ENCODE results near the gene TSHZ2. TPM values are rescaled to one million over a fixed set of nuclear protein-coding genes. Genes with fewer than 3 reads are reported as not detected.

TSHZ2 gene
- polyA plus RNA-seq, 1 donor from 2014 or later = 4.6 TPM

GRCh38 chr20:53403029-53403428 lies 430.9 kb downstream of the TSHZ2 start:
- H3K9me2 ChIP-seq (ENCODE audit: insufficient read depth, low read length) = no peaks in the 10 kb centered on the region

DNA sequence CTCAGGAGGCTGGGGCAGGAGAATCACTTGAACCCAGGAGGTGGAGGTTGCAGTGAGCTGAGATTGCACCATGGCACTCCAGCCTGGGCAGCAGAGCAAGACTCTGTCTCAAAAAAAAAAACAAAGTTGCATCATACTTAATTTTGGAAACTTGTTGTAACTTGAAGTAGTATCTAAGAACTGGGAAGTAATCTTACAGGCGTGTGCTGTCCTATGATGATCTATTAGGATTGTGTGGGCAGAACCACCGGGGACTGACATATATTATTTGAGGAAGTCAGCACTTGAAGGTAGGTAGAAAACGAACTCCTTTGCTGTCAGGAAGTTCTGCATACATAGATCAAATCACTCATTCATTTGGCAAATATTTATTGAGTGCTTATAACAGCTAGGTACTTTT lies 433.0 kb downstream of the TSHZ2 start:
- Histone ChIP-seq H2AFZ (ENCODE audit: low read depth, low read length) (no peak overlapping the region), H3K4me2 (ENCODE audit: low read length) (no peak overlapping the region), H3K9me3 (ENCODE audit: low read length) (no peaks in the 10 kb centered on the region), H3K79me2 (replicated peaks; ENCODE audit: insufficient read depth, low read length) (no peaks in the 10 kb centered on the region), H3F3A (ENCODE audit: insufficient read depth, low read length, poor library complexity, severe bottlenecking) (no peaks in the 10 kb centered on the region), H4K20me1 (ENCODE audit: insufficient read depth) (no peaks in the 10 kb centered on the region), H3K27me3 (ENCODE audit: insufficient read depth, low read depth, low read length) (no peaks in the 10 kb centered on the region), H3K27ac (ENCODE audit: low read length) (no peak overlapping the region), H3K4me3 (ENCODE audit: low read length) (no peak overlapping the region), H3K36me3 (ENCODE audit: insufficient read depth, low read length) (no peaks in the 10 kb centered on the region), H3K9me2 (ENCODE audit: insufficient read depth, low read length) (no peaks in the 10 kb centered on the region), H3K9ac (ENCODE audit: low read length) (no peak overlapping the region)
- TF ChIP-seq, protein P1, sequence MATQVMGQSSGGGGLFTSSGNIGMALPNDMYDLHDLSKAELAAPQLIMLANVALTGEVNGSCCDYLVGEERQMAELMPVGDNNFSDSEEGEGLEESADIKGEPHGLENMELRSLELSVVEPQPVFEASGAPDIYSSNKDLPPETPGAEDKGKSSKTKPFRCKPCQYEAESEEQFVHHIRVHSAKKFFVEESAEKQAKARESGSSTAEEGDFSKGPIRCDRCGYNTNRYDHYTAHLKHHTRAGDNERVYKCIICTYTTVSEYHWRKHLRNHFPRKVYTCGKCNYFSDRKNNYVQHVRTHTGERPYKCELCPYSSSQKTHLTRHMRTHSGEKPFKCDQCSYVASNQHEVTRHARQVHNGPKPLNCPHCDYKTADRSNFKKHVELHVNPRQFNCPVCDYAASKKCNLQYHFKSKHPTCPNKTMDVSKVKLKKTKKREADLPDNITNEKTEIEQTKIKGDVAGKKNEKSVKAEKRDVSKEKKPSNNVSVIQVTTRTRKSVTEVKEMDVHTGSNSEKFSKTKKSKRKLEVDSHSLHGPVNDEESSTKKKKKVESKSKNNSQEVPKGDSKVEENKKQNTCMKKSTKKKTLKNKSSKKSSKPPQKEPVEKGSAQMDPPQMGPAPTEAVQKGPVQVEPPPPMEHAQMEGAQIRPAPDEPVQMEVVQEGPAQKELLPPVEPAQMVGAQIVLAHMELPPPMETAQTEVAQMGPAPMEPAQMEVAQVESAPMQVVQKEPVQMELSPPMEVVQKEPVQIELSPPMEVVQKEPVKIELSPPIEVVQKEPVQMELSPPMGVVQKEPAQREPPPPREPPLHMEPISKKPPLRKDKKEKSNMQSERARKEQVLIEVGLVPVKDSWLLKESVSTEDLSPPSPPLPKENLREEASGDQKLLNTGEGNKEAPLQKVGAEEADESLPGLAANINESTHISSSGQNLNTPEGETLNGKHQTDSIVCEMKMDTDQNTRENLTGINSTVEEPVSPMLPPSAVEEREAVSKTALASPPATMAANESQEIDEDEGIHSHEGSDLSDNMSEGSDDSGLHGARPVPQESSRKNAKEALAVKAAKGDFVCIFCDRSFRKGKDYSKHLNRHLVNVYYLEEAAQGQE (IDR thresholded peaks at IDR 0.05; ENCODE audit: borderline replicate concordance) = no peak
- TF ChIP-seq, protein P2, sequence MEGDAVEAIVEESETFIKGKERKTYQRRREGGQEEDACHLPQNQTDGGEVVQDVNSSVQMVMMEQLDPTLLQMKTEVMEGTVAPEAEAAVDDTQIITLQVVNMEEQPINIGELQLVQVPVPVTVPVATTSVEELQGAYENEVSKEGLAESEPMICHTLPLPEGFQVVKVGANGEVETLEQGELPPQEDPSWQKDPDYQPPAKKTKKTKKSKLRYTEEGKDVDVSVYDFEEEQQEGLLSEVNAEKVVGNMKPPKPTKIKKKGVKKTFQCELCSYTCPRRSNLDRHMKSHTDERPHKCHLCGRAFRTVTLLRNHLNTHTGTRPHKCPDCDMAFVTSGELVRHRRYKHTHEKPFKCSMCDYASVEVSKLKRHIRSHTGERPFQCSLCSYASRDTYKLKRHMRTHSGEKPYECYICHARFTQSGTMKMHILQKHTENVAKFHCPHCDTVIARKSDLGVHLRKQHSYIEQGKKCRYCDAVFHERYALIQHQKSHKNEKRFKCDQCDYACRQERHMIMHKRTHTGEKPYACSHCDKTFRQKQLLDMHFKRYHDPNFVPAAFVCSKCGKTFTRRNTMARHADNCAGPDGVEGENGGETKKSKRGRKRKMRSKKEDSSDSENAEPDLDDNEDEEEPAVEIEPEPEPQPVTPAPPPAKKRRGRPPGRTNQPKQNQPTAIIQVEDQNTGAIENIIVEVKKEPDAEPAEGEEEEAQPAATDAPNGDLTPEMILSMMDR (IDR thresholded peaks at IDR 0.05; ENCODE audit: poor library complexity, severe bottlenecking) = no peak
- TF ChIP-seq POLR2AphosphoS5 (IDR thresholded peaks at IDR 0.05) (no peak), EZH2 (IDR thresholded peaks at IDR 0.05; ENCODE audit: borderline replicate concordance, insufficient read depth, low read length, poor library complexity, severe bottlenecking) (no peak), SMC3 (conservative IDR thresholded peaks at IDR 0.05; ENCODE audit: poor library complexity) (no peak), MXI1 (conservative IDR thresholded peaks at IDR 0.05; ENCODE audit: poor library complexity, severe bottlenecking) (no peak)

More at GRCh38 chr20:53403029-53403428, 430.9 kb downstream of the TSHZ2 start:
- Histone ChIP-seq H3K27me3 (ENCODE audit: insufficient read depth, low read depth, low read length) (no peaks in the 10 kb centered on the region), H3K27ac (ENCODE audit: low read length) (no peak overlapping the region), H3K79me2 (replicated peaks; ENCODE audit: insufficient read depth, low read length) (no peaks in the 10 kb centered on the region), H3F3A (ENCODE audit: insufficient read depth, low read length, poor library complexity, severe bottlenecking) (no peaks in the 10 kb centered on the region), H3K36me3 (ENCODE audit: insufficient read depth, low read length) (no peaks in the 10 kb centered on the region), H3K4me3 (ENCODE audit: low read length) (no peak overlapping the region), H4K20me1 (ENCODE audit: insufficient read depth) (no peaks in the 10 kb centered on the region), H3K9me3 (ENCODE audit: low read length) (no peaks in the 10 kb centered on the region), H3K9ac (ENCODE audit: low read length) (no peak overlapping the region), H3K4me2 (ENCODE audit: low read length) (no peak overlapping the region), H2AFZ (ENCODE audit: low read depth, low read length) (no peak overlapping the region)
- TF ChIP-seq RAD21 (conservative IDR thresholded peaks at IDR 0.05) = no peak
- no peak for TF ChIP-seq MXI1 (conservative IDR thresholded peaks at IDR 0.05; ENCODE audit: poor library complexity, severe bottlenecking)
- no peak for TF ChIP-seq POLR2AphosphoS5 (IDR thresholded peaks at IDR 0.05)
- TF ChIP-seq, protein P1 (IDR thresholded peaks at IDR 0.05; ENCODE audit: borderline replicate concordance) = no peak
- TF ChIP-seq EP300 (conservative IDR thresholded peaks at IDR 0.05; ENCODE audit: poor library complexity, severe bottlenecking) = no peak
- TF ChIP-seq EZH2 (IDR thresholded peaks at IDR 0.05; ENCODE audit: borderline replicate concordance, insufficient read depth, low read length, poor library complexity, severe bottlenecking) = no peak
